Measurements from ENCODE around the gene VPS37B.

GRCh38 chr12:122859303-122860039 is 36.5 kb downstream of the VPS37B start:
- TF ChIP-seq CTCF (IDR thresholded peaks at IDR 0.05) (no peak), POLR2A (IDR thresholded peaks at IDR 0.05) (no peak)

All from transverse colon (tissue), 3 donors.